B cell (primary cell): ENCODE results near the gene NET1. TPM values are rescaled to one million over a fixed set of nuclear protein-coding genes. Genes with fewer than 3 reads are reported as not detected.

Experiments
- ATAC-seq: fragments of 200-7000 bp; cut with Tn5 transposase; one replicate; pipeline ENCODE4 v1.10.0; 2021; ENCODE audit warnings: low read depth, mild to moderate bottlenecking, moderate number of reproducible peaks, moderate library complexity
- CTCF ChIA-PET: fragments of 350-600 bp; sonication (Branson Sonifier 250); formaldehyde crosslinking; loops from one replicate; lab custom pipeline; 2021; ENCODE audit warnings: antibody characterized with exemption, inconsistent platforms; lab: Charles Lee
- POLR2A ChIA-PET: fragments of 350-600 bp; sonication (Branson Sonifier 250); formaldehyde crosslinking; loops from one replicate; lab custom pipeline; 2021; ENCODE audit warnings: antibody characterized with exemption; lab: Charles Lee
- DNase-seq: peaks from one replicate; pipeline ENCODE4 v3.0.0; 2013
- H2AFZ ChIP-seq: 2 replicates; pipeline ENCODE4 v1.6.1; 2012; ENCODE audit warnings: mild to moderate bottlenecking, low read depth, low read length; ENCODE audit not compliant: insufficient read depth, poor library complexity, severe bottlenecking
- H3K27ac ChIP-seq, 2 donors: 1 replicate in 1 of 2; 2 replicates in 1 of 2; pipeline ENCODE4 v1.5.1; 2012 to 2013; ENCODE audit warnings: low read length in 2 of 2, mild to moderate bottlenecking in 2 of 2, moderate library complexity in 1 of 2
- H3K27me3 ChIP-seq, 4 experiments: fragments of 200-600 bp in 1 of 4; sonication (generic) in 1 of 4; replicated peaks in 1 of 4; 1 replicate in 2 of 4; 2 replicates in 2 of 4; pipeline versions ENCODE4 v1.6.1 to v1.7.0; 2013 to 2016; ENCODE audit warnings: low read length in 3 of 4, mild to moderate bottlenecking in 2 of 4, mixed read lengths in 1 of 4, moderate library complexity in 1 of 4; ENCODE audit not compliant: insufficient read depth in 4 of 4, control insufficient read depth in 3 of 4; ENCODE audit errors: control extremely low read depth in 1 of 4
- H3K36me3 ChIP-seq, 2 experiments: replicated peaks in 1 of 2; 1 replicate in 1 of 2; 2 replicates in 1 of 2; pipeline versions ENCODE4 v1.6.1 to v1.7.1; 2013; ENCODE audit warnings: low read length in 1 of 2; ENCODE audit not compliant: insufficient read depth in 2 of 2, control insufficient read depth in 1 of 2; ENCODE audit errors: control extremely low read depth in 1 of 2, extremely low read depth in 1 of 2
- H3K4me1 ChIP-seq, 2 donors: fragments of 200-600 bp in 1 of 2; sonication (generic) in 1 of 2; 1 replicate in 1 of 2; 2 replicates in 1 of 2; pipeline versions ENCODE4 v1.5.1 to v1.6.1; 2013 to 2017; ENCODE audit warnings: low read length in 2 of 2; ENCODE audit not compliant: control insufficient read depth in 2 of 2, insufficient read depth in 2 of 2
- H3K4me2 ChIP-seq: replicated peaks from 2 replicates; pipeline ENCODE3; 2012; ENCODE audit warnings: mild to moderate bottlenecking, low read depth, low read length; ENCODE audit not compliant: poor library complexity, severe bottlenecking
- H3K4me3 ChIP-seq, 5 experiments: fragments of 200-600 bp in 1 of 5; sonication (generic) in 1 of 5; 1 replicate in 3 of 5; 2 replicates in 2 of 5; pipeline versions ENCODE4 v1.5.1 to v1.7.0; 2011 to 2016; ENCODE audit warnings: low read length in 4 of 5, mild to moderate bottlenecking in 4 of 5, low read depth in 2 of 5, control low read depth in 1 of 5, moderate library complexity in 1 of 5; ENCODE audit not compliant: insufficient read depth in 1 of 5; ENCODE audit errors: control extremely low read depth in 1 of 5, extremely low read depth in 1 of 5
- H3K79me2 ChIP-seq: fragments of 200-600 bp; sonication (generic); one replicate; pipeline ENCODE4 v1.6.0; 2016; ENCODE audit warnings: low read length; ENCODE audit not compliant: control insufficient read depth, insufficient read depth
- H3K9ac ChIP-seq: fragments of 200-600 bp; sonication (generic); 2 replicates; pipeline ENCODE4 v1.6.1; 2017; ENCODE audit warnings: mild to moderate bottlenecking, low read length, moderate library complexity
- H3K9me3 ChIP-seq, 3 donors: one replicate each; pipeline versions ENCODE4 v1.6.1 to v1.7.1; 2013; ENCODE audit warnings: low read length in 2 of 3; ENCODE audit not compliant: control insufficient read depth in 2 of 3, insufficient read depth in 1 of 3; ENCODE audit errors: control extremely low read depth in 1 of 3
- H4K20me1 ChIP-seq: 2 replicates; pipeline ENCODE4 v1.6.0; 2012; ENCODE audit warnings: mild to moderate bottlenecking, low read length; ENCODE audit not compliant: insufficient read depth, control insufficient read depth, poor library complexity, severe bottlenecking
- H3K27ac Mint-ChIP-seq: one replicate; pipeline ENCODE4 v1.8.0; 2021; ENCODE audit warnings: mixed read lengths
- H3K27me3 Mint-ChIP-seq: one replicate; pipeline ENCODE4 v1.8.0; 2021; ENCODE audit warnings: mixed read lengths
- H3K4me1 Mint-ChIP-seq: one replicate; pipeline ENCODE4 v1.8.0; 2021; ENCODE audit warnings: mixed read lengths
- H3K4me3 Mint-ChIP-seq: one replicate; pipeline ENCODE4 v1.8.0; 2021; ENCODE audit warnings: mixed read lengths
- H3K9me3 Mint-ChIP-seq: one replicate; pipeline ENCODE4 v1.8.0; 2022; ENCODE audit warnings: mixed read lengths; ENCODE audit not compliant: insufficient read depth
- CTCF ChIP-seq: fragments of 200-600 bp; IDR thresholded peaks from one replicate; pipeline ENCODE4 v1.8.0; 2022; ENCODE audit warnings: antibody characterized with exemption, mild to moderate bottlenecking
- EZH2 ChIP-seq: IDR thresholded peaks from 2 replicates; pipeline ENCODE4 v1.6.1; 2012; ENCODE audit warnings: borderline replicate concordance, low read depth, mild to moderate bottlenecking, moderate library complexity, low read length; ENCODE audit not compliant: insufficient read depth, poor library complexity, severe bottlenecking
- WGBS: methylation state at CpG from one replicate; pipeline ENCODE4 v1.1.5; 2013; ENCODE audit warnings: missing lambda C conversion rate; ENCODE audit not compliant: insufficient coverage; 5-methylcytosine and 5-hydroxymethylcytosine counted together
- intact Hi-C: fragments of 100-400 bp; cut with micrococcal nuclease; formaldehyde crosslinking; loops from one replicate; pipeline ENCODE4 v1.10.0; 2022
- polyA plus RNA-seq: library from polyadenylated mRNA; depleted of rRNA; stranded (reverse); fragments of >200 nt; gene quantifications from 2 replicates; pipeline ENCODE4 v1.2.3, GENCODE V29; 2012
- total RNA-seq, 2 donors: library from RNA; stranded (reverse); fragments of 120-200 nt in 1 of 2; gene quantifications; 1 replicate in 1 of 2; 2 replicates in 1 of 2; pipeline versions ENCODE4 v1.2.3 to v1.2.4, GENCODE V29; 2013 to 2022

Gene NET1
- total and polyA plus RNA-seq, 2 donors (not counting 1 experiment from before 2014, with no cell fraction given), result 3.5 to 6.4 TPM

GRCh38 chr10:5449823-5450222 lies 37.5 kb downstream of the NET1 start:
- H3K27ac Mint-ChIP-seq, result peak overlapping the region; percentile 70
- no peaks in the 10 kb centered on the region for H3K9me3 Mint-ChIP-seq
- H3K27me3 Mint-ChIP-seq, result no peaks in the 10 kb centered on the region
- no peak for ATAC-seq
- no peaks in the 10 kb centered on the region for H3K27me3 ChIP-seq
- WGBS, result 85% methylated on average over 4 of the region's 8 CpGs
- no peak overlapping the region for H3K27ac ChIP-seq
- H3K9ac ChIP-seq, result peak overlapping the region; percentile 53
- TF ChIP-seq EZH2 (no peak), CTCF (no peak)
- ChIA-PET POLR2A (no interaction called here), CTCF (interaction anchor here (1.5 kb wide), 1 partner anchor 16 kb away, joined by 4 read pairs; no protein-coding TSS in a partner anchor)
- no peaks in the 10 kb centered on the region for H3K9me3 ChIP-seq
- DNase-seq, result peak; percentile 25
- H3K4me1 Mint-ChIP-seq, result peaks cover 28% of the 10 kb centered on the region
- intact Hi-C loops, result loop anchor here (5.0 to 10.0 kb wide), 2 partner anchors 362 to 875 kb away; partner anchors contain the start of gene GDI2
- peaks cover 0 to 15% of the 10 kb centered on the region in 2 experiments for H3K36me3 ChIP-seq
- peak overlapping the region; percentile 61 for H2AFZ ChIP-seq
- H3K4me2 ChIP-seq, result peak overlapping the region; percentile 47
- H3K4me3 ChIP-seq, result peak overlapping the region in 3 of 5 experiments; percentile 20 to 34 (median 27)
- H3K4me3 Mint-ChIP-seq, result peak overlapping the region; percentile 81
- H3K4me1 ChIP-seq, result peaks cover 10 to 21% of the 10 kb centered on the region in 2 donors
- H4K20me1 ChIP-seq, result no peaks in the 10 kb centered on the region
- H3K79me2 ChIP-seq, result peaks cover 7% of the 10 kb centered on the region

- Histone ChIP-seq H3K4me3 (no peak overlapping the region), H3K79me2 (peaks cover 7% of the 10 kb centered on the region), H2AFZ (no peak overlapping the region), H3K4me2 (no peak overlapping the region), H3K27ac (no peak overlapping the region), H3K27me3 (no peaks in the 10 kb centered on the region), H3K9me3 (no peaks in the 10 kb centered on the region), H3K9ac (no peak overlapping the region), H4K20me1 (no peaks in the 10 kb centered on the region), H3K4me1 (peaks cover 10 to 21% of the 10 kb centered on the region in 2 donors), H3K36me3 (peaks cover 0 to 15% of the 10 kb centered on the region in 2 experiments)
- CTCF ChIA-PET, result interaction anchor here (1.5 kb wide), 2 partner anchors 17 to 172 kb away, joined by 4 to 7 read pairs; no protein-coding TSS in a partner anchor
- Mint-ChIP-seq H3K27ac (no peak overlapping the region), H3K4me1 (peaks cover 26% of the 10 kb centered on the region), H3K9me3 (no peaks in the 10 kb centered on the region), H3K27me3 (no peaks in the 10 kb centered on the region), H3K4me3 (no peak overlapping the region)
- DNase-seq (no peak), ATAC-seq (no peak)
- POLR2A ChIA-PET, result no interaction called here
- WGBS, result no CpG with 5 or more reads among the region's 4 CpGs
- TF ChIP-seq EZH2 (no peak), CTCF (no peak)
- intact Hi-C loops, result no loop called here
Measured at GRCh38 chr10:5450605-5451384, 38.4 kb downstream of the NET1 start.
